GM19193 (cell line): Measurements from ENCODE around the gene SUN2.
A peak's percentile ranks its signal among the peaks of the same experiment; 100 is the strongest.

Source experiments
- POLR2A ChIP-seq: IDR thresholded peaks from 4 replicates; pipeline ENCODE4 v1.6.1; 2011; ENCODE audit not compliant: insufficient read depth, insufficient read length; ENCODE audit errors: extremely low read depth

Gene SUN2

DNA sequence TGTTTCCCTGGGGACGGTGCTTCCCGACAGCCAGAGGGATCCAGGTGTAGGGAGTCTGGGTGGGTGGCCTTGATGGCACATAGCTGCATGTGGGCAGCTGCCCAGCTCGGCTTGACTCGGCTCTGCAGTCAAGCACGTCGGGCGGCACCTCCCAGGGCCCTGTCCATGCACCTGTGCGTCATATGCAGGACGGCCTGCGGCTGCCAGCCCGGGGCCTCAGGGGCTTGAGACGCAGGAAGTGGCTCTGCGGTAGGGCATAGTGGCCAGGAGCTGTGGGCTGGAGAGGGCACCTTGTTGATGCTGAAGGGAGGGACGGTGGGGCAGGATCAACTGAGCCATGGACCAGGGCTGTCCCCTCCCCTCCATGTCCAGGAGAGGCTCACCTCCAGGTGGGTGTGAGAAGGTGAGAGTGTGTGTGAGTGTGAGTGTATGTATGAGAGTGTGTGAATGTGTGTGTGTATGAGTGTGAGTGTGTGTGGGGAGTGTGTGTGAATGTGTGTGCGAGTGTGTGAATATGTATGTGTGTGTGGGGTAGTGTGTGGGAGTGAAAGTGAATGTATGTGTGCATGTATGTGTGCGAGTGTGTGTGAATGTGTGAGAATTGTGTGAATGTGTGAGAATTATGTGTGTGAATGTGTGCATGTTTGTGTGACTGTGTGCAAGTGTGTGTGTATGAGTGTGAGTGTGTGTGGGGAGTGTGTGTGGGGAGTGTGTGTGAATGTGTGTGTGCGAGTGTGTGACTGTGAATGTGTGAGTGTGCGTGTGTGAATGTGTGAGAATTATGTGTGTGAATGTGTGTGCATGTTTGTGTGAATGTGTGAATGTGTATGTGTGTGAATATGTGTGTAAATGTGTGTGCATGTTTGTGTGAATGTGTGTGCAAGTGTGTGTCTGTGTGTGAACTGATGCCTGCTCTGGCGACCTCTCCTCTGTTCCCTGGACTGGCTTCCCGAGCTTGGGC is 5.7 kb upstream of the SUN2 start:
- TF ChIP-seq POLR2A: no peak

DNA sequence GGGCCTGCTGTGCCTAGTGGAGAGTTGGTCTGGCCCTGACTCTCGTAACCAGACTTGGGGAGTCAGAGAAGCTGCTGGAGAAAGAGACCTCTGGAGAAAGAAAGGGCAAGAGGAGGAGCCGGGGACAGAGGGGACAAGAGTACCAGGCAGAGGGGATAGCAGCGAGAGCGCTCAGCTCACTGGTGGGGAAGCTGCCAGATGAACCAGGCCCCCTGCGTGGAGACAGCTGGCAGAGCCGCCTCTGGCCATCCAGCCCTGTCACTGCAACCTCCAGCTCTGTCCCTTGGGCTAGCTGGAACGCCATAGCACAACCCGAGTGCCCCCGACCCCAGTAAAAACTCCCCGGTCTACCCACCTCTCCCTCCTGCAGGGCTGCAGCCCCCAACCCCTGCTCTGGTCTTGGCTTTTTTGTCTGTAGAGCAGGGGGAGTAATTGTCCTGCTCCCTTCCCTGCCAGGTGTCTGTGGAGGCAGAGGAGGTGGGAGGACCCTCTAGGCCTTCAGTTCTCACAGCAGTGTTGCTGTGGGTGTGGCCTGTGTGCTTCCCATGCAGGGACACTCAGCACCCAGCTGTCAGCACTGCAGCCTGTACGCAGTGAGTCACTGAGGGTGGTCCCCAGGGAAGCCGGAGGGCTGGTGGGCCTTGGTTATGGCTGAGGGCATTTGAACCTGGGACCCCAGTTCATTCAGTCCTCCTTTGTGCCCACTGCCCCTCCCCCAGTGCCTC is 4.8 kb upstream of the SUN2 start:
- TF ChIP-seq POLR2A: no peak

DNA sequence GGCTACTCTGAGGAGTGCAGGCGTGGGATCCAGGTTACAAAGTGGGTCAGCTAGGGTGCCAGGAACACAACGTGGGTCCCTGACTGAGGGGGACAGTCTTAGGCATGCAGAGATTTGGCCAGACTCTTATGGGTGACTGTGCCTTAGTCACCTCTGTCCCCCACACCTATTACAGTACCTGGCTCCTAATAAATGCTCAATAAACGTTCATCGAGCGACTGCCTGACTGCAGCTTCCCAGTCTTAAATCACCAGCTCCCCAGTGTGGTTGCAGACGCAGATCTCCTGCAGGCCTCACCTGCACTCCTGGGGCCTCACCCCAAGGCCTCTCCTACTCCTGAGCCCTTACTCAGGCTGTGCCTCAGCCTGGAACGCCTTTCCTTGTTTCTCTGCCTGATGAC is 3.2 kb upstream of the SUN2 start:
- no peak for TF ChIP-seq POLR2A

DNA sequence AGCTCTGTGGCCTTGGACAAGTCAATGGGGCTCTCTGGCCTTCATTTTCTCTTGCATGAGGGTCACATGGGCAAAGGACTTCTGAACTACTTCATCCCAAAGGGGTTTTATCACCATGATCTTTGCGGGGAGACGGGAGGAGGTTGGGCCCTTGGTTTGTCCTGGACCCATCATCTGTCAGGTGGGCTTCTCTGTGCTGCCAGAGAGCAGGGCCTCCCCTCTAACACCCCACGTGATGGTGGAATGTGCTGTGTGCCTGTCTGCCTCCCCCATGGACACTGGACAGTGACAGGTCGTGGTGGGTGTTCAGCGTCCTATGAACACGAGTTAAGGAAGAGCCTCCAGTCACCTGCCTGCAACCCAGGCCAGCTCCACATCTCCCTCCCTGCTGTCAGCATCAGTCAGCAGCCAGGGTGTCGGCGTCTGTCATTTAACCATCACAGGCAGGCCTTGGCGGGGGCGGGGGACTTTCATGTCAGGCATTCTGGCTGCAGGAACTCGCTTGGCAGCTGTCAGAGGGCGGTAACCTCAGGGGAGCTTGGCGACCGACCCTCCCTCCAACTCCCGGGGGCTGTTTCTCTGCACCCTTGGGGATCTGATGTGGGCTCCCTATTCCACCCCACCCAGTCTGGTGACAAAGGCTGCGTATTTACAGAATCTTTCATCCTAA is 2.6 kb upstream of the SUN2 start:
- TF ChIP-seq POLR2A: no peak

DNA sequence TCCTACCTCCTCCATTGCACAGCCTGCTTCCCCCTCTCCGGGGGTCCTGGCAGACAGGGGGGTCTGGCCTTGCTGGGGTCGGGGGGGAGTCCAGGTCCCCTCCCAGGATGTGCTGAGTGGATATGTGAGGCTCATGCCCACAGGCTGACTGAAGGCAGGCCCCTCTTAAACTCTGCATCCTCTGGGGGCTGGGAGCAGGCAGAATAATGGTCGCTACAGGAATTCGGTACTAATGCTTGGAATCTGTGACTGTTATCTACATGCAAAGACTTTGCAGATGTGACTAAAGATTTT is 1.6 kb upstream of the SUN2 start:
- TF ChIP-seq POLR2A: no peak

DNA sequence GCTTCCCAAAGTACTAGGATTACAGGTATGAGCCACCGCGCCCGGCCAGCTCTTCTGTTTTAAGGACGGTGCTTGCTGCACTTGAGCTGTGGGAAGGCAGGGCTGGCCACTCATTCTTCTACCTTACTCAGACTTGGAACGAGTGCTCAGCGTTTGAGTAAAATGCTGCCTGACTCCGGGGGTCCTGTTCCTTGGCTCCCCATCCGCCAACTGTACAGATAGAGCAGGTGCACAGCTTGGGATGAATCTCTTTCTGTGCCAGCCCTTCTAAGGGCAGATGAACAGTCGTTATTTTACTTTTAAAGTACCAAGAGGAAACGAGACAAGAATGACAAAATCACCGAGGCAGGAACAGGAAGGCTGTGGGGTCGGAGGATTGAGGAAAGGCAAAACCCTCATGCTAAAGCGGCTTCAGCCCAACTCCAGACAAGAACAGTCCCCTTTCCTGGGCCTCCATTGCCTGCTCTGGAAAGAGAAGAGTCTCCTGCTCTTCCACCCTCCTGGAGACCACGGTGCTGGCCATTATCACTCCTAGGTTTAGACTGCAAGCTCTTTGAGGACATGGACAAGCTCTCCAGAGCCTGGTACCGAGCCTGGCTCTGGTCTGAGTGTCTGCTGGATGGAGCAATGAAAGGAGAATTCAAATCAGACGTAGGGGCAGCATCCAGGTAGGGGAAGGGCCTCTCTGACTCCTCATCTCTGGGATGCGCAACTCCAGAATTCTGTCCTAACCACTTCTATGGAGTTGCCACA is 1.1 kb upstream of the SUN2 start:
- TF ChIP-seq POLR2A: no peak

DNA sequence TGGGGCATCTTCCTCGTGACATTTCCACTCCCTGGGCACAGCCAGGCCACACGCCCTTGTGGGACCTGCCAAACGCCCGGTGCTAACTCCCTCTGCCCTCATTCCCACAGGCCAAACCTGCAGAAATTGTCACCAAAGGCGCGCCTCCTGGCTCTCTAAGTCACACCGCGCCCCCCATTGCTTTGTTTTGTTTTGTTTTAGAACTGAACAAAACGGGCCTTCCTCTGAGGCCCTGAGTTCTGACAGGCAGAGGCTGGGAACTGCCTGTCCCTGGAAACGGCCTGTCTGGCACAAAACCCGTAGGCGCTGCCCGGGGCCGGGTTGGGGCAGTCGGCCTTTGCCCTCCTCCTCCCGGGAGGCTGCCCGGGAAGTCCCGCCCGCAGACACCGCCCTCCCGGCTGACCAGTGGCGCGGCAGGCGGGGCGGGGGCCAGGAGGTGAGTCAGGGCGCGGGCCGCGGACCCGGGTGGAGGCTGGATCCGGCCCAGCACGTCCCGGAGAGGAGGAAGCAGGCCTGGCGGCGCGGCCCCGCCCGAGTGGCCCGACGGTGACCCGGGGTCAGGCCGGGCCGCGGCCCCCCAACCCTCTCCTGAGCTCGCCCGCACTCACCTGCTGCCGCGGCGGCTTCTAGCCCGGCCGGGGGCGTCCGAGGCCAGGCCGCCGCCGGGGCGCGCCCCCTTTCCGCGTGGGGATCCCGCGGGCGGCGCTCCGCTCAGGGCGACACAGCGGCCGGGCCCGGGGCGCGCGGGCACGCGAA is 465 bp downstream of the SUN2 start:
- TF ChIP-seq POLR2A: no peak

DNA sequence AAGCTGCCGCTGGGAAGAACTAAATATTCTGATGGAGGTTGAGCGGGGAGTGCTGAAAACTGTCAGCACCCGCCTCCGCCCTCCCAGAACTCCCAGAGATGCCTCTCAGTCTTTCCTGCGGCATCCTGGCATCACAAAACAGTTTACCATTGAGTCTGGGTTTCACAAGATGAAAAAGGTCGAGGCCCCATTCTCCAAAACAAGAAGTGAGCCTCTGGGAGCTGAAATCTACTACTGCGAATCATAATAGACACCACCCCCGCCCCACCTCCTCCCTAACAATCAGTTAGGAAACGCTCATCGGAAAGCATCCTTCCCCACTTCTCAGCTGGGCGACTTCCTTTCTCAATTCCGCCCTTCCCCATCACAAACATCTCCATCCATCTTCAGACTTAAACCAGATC is 1.0 kb downstream of the SUN2 start:
- TF ChIP-seq POLR2A: no peak

DNA sequence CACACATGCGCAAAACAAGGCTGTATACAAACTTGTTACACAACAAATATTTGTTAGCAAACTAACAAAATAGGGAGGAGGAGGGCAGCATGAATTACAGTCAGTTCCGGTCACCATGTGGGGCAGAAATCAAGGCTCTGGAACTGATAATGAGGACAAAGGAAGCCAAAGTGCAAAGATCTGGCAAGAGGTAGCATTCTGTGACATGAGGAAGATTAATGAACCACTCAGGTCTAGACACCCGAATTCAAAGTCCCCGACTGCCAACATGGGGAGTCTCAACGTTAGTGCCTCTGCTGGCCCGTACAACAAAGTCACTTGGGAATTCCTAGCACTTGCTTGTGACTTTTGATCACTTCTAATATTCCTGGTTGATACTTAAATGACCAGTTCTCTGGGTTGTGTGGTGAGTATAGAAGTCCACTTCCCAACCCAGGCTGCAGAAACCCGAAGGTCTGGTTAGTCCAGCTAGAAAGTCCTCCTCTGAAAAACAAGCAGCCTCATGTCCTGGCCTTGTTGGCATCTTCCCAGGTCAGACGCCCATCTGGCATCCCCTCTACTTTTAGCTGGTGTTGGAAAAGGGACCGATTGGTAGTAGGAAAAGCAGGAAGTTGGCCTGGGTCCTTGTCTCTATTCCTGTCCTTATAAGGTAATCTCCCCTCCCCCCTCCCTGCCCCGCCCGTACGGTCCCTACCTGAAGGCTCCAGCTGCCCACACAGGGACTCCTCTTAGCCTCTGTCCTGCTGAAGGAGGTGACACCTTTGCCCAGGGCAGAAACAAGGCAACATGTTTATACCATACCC is 1.6 kb downstream of the SUN2 start:
- peak; percentile 30 for TF ChIP-seq POLR2A

DNA sequence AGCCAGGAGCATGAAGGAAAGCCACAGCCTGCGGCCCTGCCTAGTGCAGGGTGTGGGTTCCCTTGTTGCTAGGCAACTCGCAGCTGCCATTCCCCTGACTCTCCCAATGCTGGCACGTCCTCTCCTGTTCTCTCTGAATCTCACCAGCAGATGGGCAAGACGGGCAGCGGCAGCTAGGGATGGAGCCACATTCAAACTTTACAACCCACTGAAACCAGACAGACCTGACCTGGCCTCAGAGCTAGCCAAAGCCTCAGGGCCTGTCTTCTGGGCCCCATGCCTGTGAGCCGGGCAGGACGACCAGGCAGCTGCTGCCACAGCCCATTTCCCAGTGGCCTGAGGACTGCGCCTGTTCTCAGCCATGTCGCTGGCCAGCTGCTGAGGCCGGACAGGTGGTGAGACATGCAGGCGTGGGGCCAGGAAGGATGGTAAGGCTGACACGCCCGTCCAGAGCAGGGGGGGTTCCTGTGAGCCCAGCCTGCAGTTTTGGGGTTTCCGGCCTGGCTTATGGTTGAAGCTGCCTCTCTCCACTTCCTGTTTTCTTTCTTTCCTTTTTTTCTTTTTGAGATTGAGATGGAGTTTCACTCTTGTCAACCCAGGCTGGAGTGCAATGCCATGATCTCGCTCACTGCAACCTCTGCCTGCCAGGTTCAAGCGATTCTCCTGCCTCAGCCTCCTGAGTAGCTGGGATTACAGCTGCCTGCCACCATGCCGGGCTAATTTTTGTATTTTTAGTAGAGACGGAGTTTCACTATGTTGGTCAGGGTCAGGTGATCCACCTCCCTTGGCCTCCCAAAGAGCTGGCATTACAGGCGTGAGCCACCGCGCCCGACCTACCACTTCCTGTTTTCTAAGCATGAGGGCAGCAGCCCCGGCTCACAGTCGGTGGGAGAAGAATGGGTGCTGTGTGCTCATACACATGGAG is 4.1 kb downstream of the SUN2 start:
- TF ChIP-seq POLR2A: peak; percentile 56

DNA sequence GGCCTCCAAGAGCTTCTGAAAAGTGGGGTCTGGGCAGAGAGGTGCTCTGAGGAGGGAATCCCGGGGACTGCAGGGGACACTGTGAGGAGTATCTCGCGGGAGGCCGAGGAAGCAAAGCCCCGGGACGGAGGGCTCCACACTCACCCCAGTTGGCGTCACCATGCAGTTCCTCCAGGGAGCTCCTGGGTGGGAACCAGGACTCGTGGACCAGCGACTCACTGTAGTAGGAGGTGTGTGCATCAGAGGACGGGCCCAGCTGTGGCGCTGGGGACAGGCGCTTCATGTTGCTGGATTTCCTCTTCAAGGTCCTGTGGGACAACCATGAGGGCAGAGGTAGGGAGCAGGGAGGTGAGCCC is 4.8 kb downstream of the SUN2 start:
- no peak for TF ChIP-seq POLR2A

DNA sequence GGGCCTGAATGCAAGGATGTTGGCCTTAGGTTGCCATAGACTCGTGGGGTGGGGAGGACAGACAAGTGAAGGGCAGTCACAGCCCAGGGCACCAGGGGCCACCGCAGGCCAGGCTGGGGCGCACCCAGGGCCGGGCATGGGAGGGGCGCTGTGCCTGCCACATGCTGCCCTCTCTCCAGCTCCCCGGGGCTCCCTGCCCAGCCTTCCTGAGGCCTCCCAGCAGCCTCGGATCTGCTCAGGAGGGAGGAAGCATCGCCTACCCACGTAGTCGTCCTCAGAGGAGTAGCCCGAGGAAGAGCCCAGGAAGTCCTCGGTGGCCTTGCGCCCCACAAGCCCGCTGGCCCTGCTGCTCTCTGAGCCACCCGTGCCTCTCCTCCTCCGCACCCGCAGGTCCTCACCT is 5.2 kb downstream of the SUN2 start:
- no peak for TF ChIP-seq POLR2A
